Measurements from ENCODE around the gene STK25. TPM values are rescaled to one million over a fixed set of nuclear protein-coding genes. Genes with fewer than 3 reads are reported as not detected.
"Not testable (repeated sequence)": the region's sequence is repeated elsewhere in the genome, so short reads cannot be mapped to it uniquely, and the experiment has no call there.

Gene STK25
- total RNA-seq, 2 donors from 2014 or later: 105 to 109 TPM

- H3K9me3 ChIP-seq (ENCODE audit: control insufficient read depth, low read length, poor library complexity, severe bottlenecking): no peaks in the 10 kb centered on the region
- Mint-ChIP-seq H3K4me3 (peak overlapping the region; percentile 12), H3K27me3 (no peaks in the 10 kb centered on the region), H3K4me1 (peaks cover 15% of the 10 kb centered on the region), H3K27ac (no peak overlapping the region), H3K36me3 (ENCODE audit: low read depth) (peaks cover 2% of the 10 kb centered on the region)
- DNase-seq (no peak), ATAC-seq (no peak)
Observed at GRCh38 chr2:241511091-241511741, 2.8 kb upstream of the STK25 start.

- Mint-ChIP-seq H3K27ac (peak overlapping the region; percentile 95), H3K36me3 (ENCODE audit: low read depth) (peaks cover 2% of the 10 kb centered on the region), H3K4me1 (peaks cover 24% of the 10 kb centered on the region), H3K27me3 (no peaks in the 10 kb centered on the region), H3K4me3 (peak overlapping the region; percentile 90)
- no peaks in the 10 kb centered on the region for H3K9me3 ChIP-seq (ENCODE audit: control insufficient read depth, low read length, poor library complexity, severe bottlenecking)
- no peak for DNase-seq
- no peak for ATAC-seq
Observed at GRCh38 chr2:241509155-241509784, 886 bp upstream of the STK25 start.

GRCh38 chr2:241507430-241508239 lies 749 bp downstream of the STK25 start:
- Mint-ChIP-seq H3K27me3 (no peaks in the 10 kb centered on the region), H3K4me3 (peak overlapping the region; percentile 89), H3K4me1 (peaks cover 27% of the 10 kb centered on the region), H3K36me3 (ENCODE audit: low read depth) (peaks cover 2% of the 10 kb centered on the region), H3K27ac (peak overlapping the region; percentile 3)
- no peak for ATAC-seq
- DNase-seq: peak in 2 of 3 donors; percentile 15 to 19
- no peaks in the 10 kb centered on the region for H3K9me3 ChIP-seq (ENCODE audit: control insufficient read depth, low read length, poor library complexity, severe bottlenecking)

GRCh38 chr2:241506793-241507429 lies 1.5 kb downstream of the STK25 start:
- peaks cover 27% of the 10 kb centered on the region for H3K4me1 Mint-ChIP-seq
- ATAC-seq (no peak), DNase-seq (no peak)
- no peaks in the 10 kb centered on the region for H3K36me3 Mint-ChIP-seq (ENCODE audit: low read depth)
- no peaks in the 10 kb centered on the region for H3K9me3 ChIP-seq (ENCODE audit: control insufficient read depth, low read length, poor library complexity, severe bottlenecking)
- no peaks in the 10 kb centered on the region for H3K27me3 Mint-ChIP-seq
- H3K4me3 Mint-ChIP-seq: peak overlapping the region; percentile 89
- peak overlapping the region; percentile 3 for H3K27ac Mint-ChIP-seq

GRCh38 chr2:241506317-241506716 lies 2.1 kb downstream of the STK25 start:
- not testable (repeated sequence) for DNase-seq; ATAC-seq; H3K4me3 Mint-ChIP-seq; H3K36me3 Mint-ChIP-seq (ENCODE audit: low read depth); H3K9me3 ChIP-seq (ENCODE audit: control insufficient read depth, low read length, poor library complexity, severe bottlenecking); H3K27me3 Mint-ChIP-seq
- Mint-ChIP-seq H3K4me1 (peaks cover 27% of the 10 kb centered on the region), H3K27ac (peak overlapping the region; percentile 3)

GRCh38 chr2:241505781-241506201 lies 2.6 kb downstream of the STK25 start:
- Mint-ChIP-seq H3K4me3 (no peak overlapping the region), H3K36me3 (ENCODE audit: low read depth) (no peaks in the 10 kb centered on the region)

GRCh38 chr2:241505086-241505780 lies 3.2 kb downstream of the STK25 start:
- DNase-seq: no peak
- H3K9me3 ChIP-seq (ENCODE audit: control insufficient read depth, low read length, poor library complexity, severe bottlenecking): no peaks in the 10 kb centered on the region
- Mint-ChIP-seq H3K27me3 (no peaks in the 10 kb centered on the region), H3K4me1 (peaks cover 25% of the 10 kb centered on the region), H3K4me3 (no peak overlapping the region), H3K27ac (no peak overlapping the region), H3K36me3 (ENCODE audit: low read depth) (no peaks in the 10 kb centered on the region)
- no peak for ATAC-seq

More at GRCh38 chr2:241505781-241506201, 2.6 kb downstream of the STK25 start:
- H3K9me3 ChIP-seq (ENCODE audit: control insufficient read depth, low read length, poor library complexity, severe bottlenecking): no peaks in the 10 kb centered on the region
- H3K27me3 Mint-ChIP-seq: no peaks in the 10 kb centered on the region
- peaks cover 27% of the 10 kb centered on the region for H3K4me1 Mint-ChIP-seq
- DNase-seq: no peak
- ATAC-seq: no peak
- H3K27ac Mint-ChIP-seq: no peak overlapping the region

GRCh38 chr2:241503776-241504392 lies 4.5 kb downstream of the STK25 start:
- no peaks in the 10 kb centered on the region for H3K9me3 ChIP-seq (ENCODE audit: control insufficient read depth, low read length, poor library complexity, severe bottlenecking)
- no peaks in the 10 kb centered on the region for H3K27me3 Mint-ChIP-seq
- H3K36me3 Mint-ChIP-seq (ENCODE audit: low read depth): no peaks in the 10 kb centered on the region
- ATAC-seq: no peak
- peaks cover 20% of the 10 kb centered on the region for H3K4me1 Mint-ChIP-seq
- no peak overlapping the region for H3K4me3 Mint-ChIP-seq
- H3K27ac Mint-ChIP-seq: no peak overlapping the region
- no peak for DNase-seq

- Mint-ChIP-seq H3K27me3 (no peaks in the 10 kb centered on the region), H3K4me1 (peaks cover 16% of the 10 kb centered on the region), H3K4me3 (no peak overlapping the region), H3K36me3 (ENCODE audit: low read depth) (no peaks in the 10 kb centered on the region), H3K27ac (no peak overlapping the region)
- H3K9me3 ChIP-seq (ENCODE audit: control insufficient read depth, low read length, poor library complexity, severe bottlenecking): no peaks in the 10 kb centered on the region
- DNase-seq (no peak), ATAC-seq (no peak)
Observed at GRCh38 chr2:241502281-241502680, 6.1 kb downstream of the STK25 start.

GRCh38 chr2:241501551-241501950 lies 6.8 kb downstream of the STK25 start:
- Mint-ChIP-seq H3K27ac (no peak overlapping the region), H3K36me3 (ENCODE audit: low read depth) (no peaks in the 10 kb centered on the region)
- DNase-seq: no peak

GRCh38 chr2:241501099-241501541 lies 7.3 kb downstream of the STK25 start:
- ATAC-seq (no peak), DNase-seq (no peak)
- H3K36me3 Mint-ChIP-seq (ENCODE audit: low read depth): no peaks in the 10 kb centered on the region
- no peak overlapping the region for H3K4me3 Mint-ChIP-seq
- no peak overlapping the region for H3K27ac Mint-ChIP-seq
- H3K4me1 Mint-ChIP-seq: peaks cover 11% of the 10 kb centered on the region
- no peaks in the 10 kb centered on the region for H3K9me3 ChIP-seq (ENCODE audit: control insufficient read depth, low read length, poor library complexity, severe bottlenecking)
- H3K27me3 Mint-ChIP-seq: no peaks in the 10 kb centered on the region

More at GRCh38 chr2:241501551-241501950, 6.8 kb downstream of the STK25 start:
- Mint-ChIP-seq H3K27me3 (no peaks in the 10 kb centered on the region), H3K4me1 (peaks cover 13% of the 10 kb centered on the region), H3K4me3 (no peak overlapping the region)
- no peaks in the 10 kb centered on the region for H3K9me3 ChIP-seq (ENCODE audit: control insufficient read depth, low read length, poor library complexity, severe bottlenecking)
- no peak for ATAC-seq

- Mint-ChIP-seq H3K27ac (no peak overlapping the region), H3K4me3 (no peak overlapping the region), H3K36me3 (ENCODE audit: low read depth) (no peaks in the 10 kb centered on the region), H3K4me1 (peaks cover 11% of the 10 kb centered on the region), H3K27me3 (no peaks in the 10 kb centered on the region)
- ATAC-seq: no peak
- no peaks in the 10 kb centered on the region for H3K9me3 ChIP-seq (ENCODE audit: control insufficient read depth, low read length, poor library complexity, severe bottlenecking)
- DNase-seq: no peak
Observed at GRCh38 chr2:241500431-241500975, 7.9 kb downstream of the STK25 start.
